Measurements from ENCODE around the gene FOXS1.
"Not testable (repeated sequence)": the region's sequence is repeated elsewhere in the genome, so short reads cannot be mapped to it uniquely, and the experiment has no call there.

Gene FOXS1

GRCh38 chr20:31823360-31824124 is 21.9 kb downstream of the FOXS1 start:
- no peak for DNase-seq (ENCODE audit: low read depth, low spot score)

GRCh38 chr20:31822421-31823330 is 22.7 kb downstream of the FOXS1 start:
- DNase-seq (ENCODE audit: low read depth, low spot score) = peak; percentile 72

- DNase-seq (ENCODE audit: low read depth, low spot score) = no peak
Measured at GRCh38 chr20:31821427-31821826, 24.0 kb downstream of the FOXS1 start.

GRCh38 chr20:31820228-31820627 is 25.2 kb downstream of the FOXS1 start:
- no peak for DNase-seq (ENCODE audit: low read depth, low spot score)

DNA sequence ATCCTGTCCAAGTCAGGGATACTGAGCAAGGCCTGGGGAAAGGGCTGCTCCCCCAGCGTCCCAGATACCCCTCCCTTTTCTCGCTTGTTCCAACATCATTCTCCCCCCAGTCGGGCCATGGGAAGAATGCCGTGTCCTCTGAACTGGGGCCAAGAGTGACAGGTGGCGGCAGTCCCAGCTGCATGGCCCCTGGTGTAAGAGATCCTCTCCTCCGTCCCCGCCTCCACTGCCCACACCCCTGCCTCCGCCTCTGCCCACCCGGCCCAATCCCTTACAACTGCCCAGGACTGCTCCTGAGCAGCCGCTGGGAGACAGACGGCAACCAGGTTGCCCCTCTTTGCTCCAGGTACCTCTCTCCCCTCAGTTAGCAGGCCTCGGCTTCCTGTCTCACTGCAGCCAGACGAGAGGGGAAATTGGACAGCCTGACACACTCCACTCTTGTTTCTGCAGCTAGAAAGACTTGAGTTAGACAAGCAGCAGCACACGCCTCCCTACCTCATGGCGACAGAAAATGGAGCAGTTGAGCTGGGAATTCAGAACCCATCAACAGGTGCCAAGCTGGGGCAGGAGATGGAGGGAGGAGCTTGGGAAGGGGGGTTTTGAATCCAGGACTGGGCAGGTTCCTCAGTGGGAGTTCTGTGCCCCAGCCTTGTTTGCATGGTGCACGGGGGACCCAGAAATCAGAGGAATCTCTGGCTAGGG is 26.2 kb downstream of the FOXS1 start, which contains the start of gene MYLK2:
MYLK2 (plus strand) TSS at position 274 of the 702 bp plus-strand sequence; CDS start at position 499, 225 bp downstream.
- DNase-seq (ENCODE audit: low read depth, low spot score) = no peak

DNA sequence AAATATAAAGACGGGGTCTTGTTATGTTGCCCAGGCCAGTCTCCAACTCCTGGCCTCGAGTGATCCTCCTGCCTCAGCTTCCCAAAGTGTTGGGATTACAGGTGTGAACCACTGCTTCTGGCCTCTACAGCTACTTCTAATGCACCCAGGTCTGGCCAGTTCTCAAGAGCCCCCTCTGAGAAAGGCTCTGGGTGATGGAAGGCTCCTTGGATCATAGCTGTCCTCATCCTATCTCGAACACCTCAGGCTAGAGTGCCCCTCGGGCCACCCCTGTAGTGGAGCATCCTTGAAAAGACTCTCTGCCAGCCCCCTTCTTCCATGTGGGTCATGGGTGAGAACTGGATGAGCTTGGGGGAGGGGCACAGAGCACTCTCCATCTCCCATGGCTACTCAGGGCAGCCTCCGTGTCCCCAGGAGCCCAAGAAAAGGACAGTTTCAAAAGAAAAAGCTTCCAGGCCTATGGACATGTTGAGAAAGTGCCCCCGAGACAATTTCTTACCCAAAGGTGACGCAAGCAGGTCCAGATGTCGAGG is 27.0 kb downstream of the FOXS1 start:
- DNase-seq (ENCODE audit: low read depth, low spot score) = no peak

GRCh38 chr20:31817461-31817860 is 27.9 kb downstream of the FOXS1 start:
- no peak for DNase-seq (ENCODE audit: low read depth, low spot score)

GRCh38 chr20:31816221-31816620 is 29.2 kb downstream of the FOXS1 start:
- no peak for DNase-seq (ENCODE audit: low read depth, low spot score)

GRCh38 chr20:31815408-31816188 is 29.8 kb downstream of the FOXS1 start:
- no peak for DNase-seq (ENCODE audit: low read depth, low spot score)

- not testable (repeated sequence) for DNase-seq (ENCODE audit: low read depth, low spot score)
Measured at GRCh38 chr20:31814142-31814541, 31.3 kb downstream of the FOXS1 start.

- DNase-seq (ENCODE audit: low read depth, low spot score) = no peak
Measured at GRCh38 chr20:31813611-31814010, 31.8 kb downstream of the FOXS1 start.

- no peak for DNase-seq (ENCODE audit: low read depth, low spot score)
Measured at GRCh38 chr20:31811796-31812728, 33.3 kb downstream of the FOXS1 start.

DNA sequence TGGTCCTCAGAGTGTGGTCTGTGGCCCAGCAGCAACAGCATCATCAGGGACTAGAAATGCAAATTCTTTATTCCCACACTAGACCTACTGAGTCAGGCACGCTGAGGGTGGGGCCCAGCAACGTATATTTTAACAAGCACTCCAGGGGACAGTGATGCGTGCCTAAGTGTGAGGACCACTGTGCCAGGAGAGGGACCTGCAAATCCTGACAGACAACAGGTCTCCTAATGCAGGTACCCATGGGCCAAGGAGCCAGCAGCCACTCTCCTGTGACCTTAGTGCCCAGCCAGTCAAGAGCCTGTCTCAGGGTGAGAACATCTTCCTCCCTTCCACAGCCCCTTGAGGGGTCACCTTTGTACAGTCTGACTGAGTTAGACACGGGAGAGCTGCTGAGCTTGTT is 34.2 kb downstream of the FOXS1 start:
- no peak for DNase-seq (ENCODE audit: low read depth, low spot score)

GRCh38 chr20:31809661-31810060 is 35.7 kb downstream of the FOXS1 start:
- DNase-seq (ENCODE audit: low read depth, low spot score) = no peak

DNA sequence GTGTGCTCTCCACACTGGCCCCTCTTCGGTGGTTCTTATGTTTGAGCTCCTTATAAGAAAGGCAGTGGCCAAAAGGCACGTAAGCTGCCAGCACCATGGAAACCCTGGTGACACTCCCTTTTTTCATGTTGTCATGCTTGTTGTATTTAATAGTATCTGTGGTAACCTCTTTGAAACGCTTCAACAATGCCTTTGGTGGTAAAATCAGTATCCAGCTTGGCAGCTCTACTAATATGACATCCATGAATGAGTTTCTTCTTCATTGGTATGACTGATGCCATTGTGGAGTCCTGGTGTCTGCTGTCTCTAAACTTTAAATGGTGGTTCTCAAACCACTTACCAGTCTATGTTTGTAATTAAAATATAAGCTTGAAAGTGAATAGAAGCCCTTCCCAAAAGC is 36.9 kb downstream of the FOXS1 start:
- DNase-seq (ENCODE audit: low read depth, low spot score) = no peak

DNA sequence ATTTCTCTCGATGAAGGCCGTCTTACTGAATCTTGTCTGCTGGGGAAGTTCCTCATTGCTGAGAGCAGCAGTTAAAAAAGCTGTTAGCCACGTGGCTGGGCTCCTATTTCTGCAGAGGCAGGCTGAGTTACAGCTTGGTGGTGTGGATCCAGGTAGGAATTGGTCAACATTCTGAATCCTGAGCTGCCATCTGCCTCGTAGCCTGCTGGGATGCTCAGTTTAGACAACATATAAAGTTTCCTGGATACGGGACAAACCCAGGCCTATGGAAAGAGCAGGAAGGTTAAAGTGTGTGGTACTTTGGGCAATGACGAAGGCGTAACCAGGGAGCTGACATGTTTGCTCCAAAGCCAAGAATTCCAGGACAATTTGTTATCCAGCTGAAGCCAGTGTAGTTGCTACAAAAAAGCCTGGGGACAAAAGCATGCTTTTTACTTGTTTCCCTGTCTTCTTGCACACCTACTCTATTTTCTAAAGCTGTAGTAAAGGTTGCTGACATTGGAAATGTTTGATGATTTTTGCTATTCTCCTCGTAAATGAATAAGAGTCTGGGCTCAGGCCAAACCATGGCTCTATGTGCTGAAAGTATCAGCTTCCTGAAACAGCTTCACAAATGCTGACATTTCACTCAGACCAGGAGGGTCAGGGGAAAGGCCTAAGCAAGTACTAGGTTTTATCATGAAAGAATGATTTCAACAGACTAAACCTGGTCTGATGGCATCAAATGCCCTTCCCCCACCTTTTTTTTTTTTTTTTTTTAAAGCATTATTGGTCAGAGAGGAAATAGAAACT is 38.6 kb downstream of the FOXS1 start:
- no peak for DNase-seq (ENCODE audit: low read depth, low spot score)

- DNase-seq (ENCODE audit: low read depth, low spot score) = no peak
Measured at GRCh38 chr20:31803552-31804291, 41.7 kb downstream of the FOXS1 start.

GRCh38 chr20:31801508-31801907 is 43.9 kb downstream of the FOXS1 start:
- DNase-seq (ENCODE audit: low read depth, low spot score) = no peak
